GM23338 (cell line): Measurements from ENCODE around the gene CXXC5. TPM values are rescaled to one million over a fixed set of nuclear protein-coding genes. Genes with fewer than 3 reads are reported as not detected.
A peak's percentile ranks its signal among the peaks of the same experiment; 100 is the strongest.

Experiments
- ATAC-seq: fragments of 200-7000 bp; cut with Tn5 transposase; 3 replicates; pipeline ENCODE4 v1.9.1; 2020
- DNase-seq: peaks from one replicate; pipeline ENCODE4 v3.0.0-alpha.2; 2015; ENCODE audit warnings: low spot score
- H2AFZ ChIP-seq: fragments of 200-600 bp; sonication (generic); 2 replicates; pipeline ENCODE4 v1.8.0; 2016; ENCODE audit warnings: antibody characterized with exemption, mild to moderate bottlenecking, moderate library complexity
- H3F3A ChIP-seq: fragments of 200-600 bp; sonication (generic); replicated peaks from 2 replicates; pipeline ENCODE4 v1.8.0; 2017; ENCODE audit warnings: antibody characterized with exemption, mixed run types, low read depth
- H3K27ac ChIP-seq: fragments of 200-600 bp; sonication (generic); 2 replicates; pipeline ENCODE4 v1.6.1; 2016; ENCODE audit warnings: low read depth
- H3K27me3 ChIP-seq: fragments of 200-600 bp; sonication (generic); 2 replicates; pipeline ENCODE4 v1.8.0; 2016; ENCODE audit warnings: mild to moderate bottlenecking, mixed run types, moderate library complexity; ENCODE audit not compliant: insufficient read depth
- H3K36me3 ChIP-seq: fragments of 200-600 bp; sonication (generic); 2 replicates; pipeline ENCODE4 v1.8.0; 2016; ENCODE audit warnings: mild to moderate bottlenecking; ENCODE audit not compliant: insufficient read depth
- H3K4me1 ChIP-seq: fragments of 200-600 bp; sonication (generic); 2 replicates; pipeline ENCODE4 v1.8.0; 2016; ENCODE audit warnings: mild to moderate bottlenecking, moderate library complexity; ENCODE audit not compliant: insufficient read depth
- H3K4me2 ChIP-seq: fragments of 200-600 bp; sonication (generic); 2 replicates; pipeline ENCODE4 v1.7.1; 2017; ENCODE audit warnings: mixed run types
- H3K4me3 ChIP-seq: fragments of 200-600 bp; sonication (generic); 2 replicates; pipeline ENCODE4 v1.6.1; 2016; ENCODE audit warnings: mixed run types
- H3K79me2 ChIP-seq: fragments of 200-600 bp; sonication (generic); replicated peaks from 2 replicates; pipeline ENCODE4 v1.8.0; 2017; ENCODE audit warnings: mild to moderate bottlenecking; ENCODE audit not compliant: insufficient read depth
- H3K9me2 ChIP-seq: fragments of 200-600 bp; sonication (generic); 2 replicates; pipeline ENCODE4 v1.8.0; 2017; ENCODE audit not compliant: insufficient read depth
- H4K20me1 ChIP-seq: fragments of 200-600 bp; sonication (generic); replicated peaks from 2 replicates; pipeline ENCODE4 v1.8.0; 2017; ENCODE audit warnings: mild to moderate bottlenecking; ENCODE audit not compliant: insufficient read depth
- H3K27ac Mint-ChIP-seq: 2 replicates; pipeline ENCODE4 v1.8.0; 2020; ENCODE audit warnings: inconsistent platforms, mild to moderate bottlenecking, moderate library complexity, mixed read lengths
- H3K27me3 Mint-ChIP-seq: 3 replicates; pipeline ENCODE4 v1.8.0; 2022; ENCODE audit warnings: low read depth, mild to moderate bottlenecking, moderate library complexity, mixed read lengths, inconsistent platforms; ENCODE audit not compliant: insufficient read depth, poor library complexity
- H3K36me3 Mint-ChIP-seq: 3 replicates; pipeline ENCODE4 v1.8.0; 2021; ENCODE audit warnings: low read depth, mild to moderate bottlenecking, inconsistent platforms, moderate library complexity, mixed read lengths
- H3K4me1 Mint-ChIP-seq: 3 replicates; pipeline ENCODE4 v1.8.0; 2020; ENCODE audit warnings: mild to moderate bottlenecking, inconsistent platforms, mixed read lengths
- H3K4me3 Mint-ChIP-seq: 3 replicates; pipeline ENCODE4 v1.8.0; 2021; ENCODE audit warnings: moderate library complexity, mild to moderate bottlenecking, inconsistent platforms, mixed read lengths
- H3K9me3 Mint-ChIP-seq: 3 replicates; pipeline ENCODE4 v1.8.0; 2020; ENCODE audit warnings: moderate library complexity, mild to moderate bottlenecking, inconsistent platforms, mixed read lengths
- CREB1 ChIP-seq: fragments of 250-450 bp; sonication (Bioruptor Pico); IDR thresholded peaks from 2 replicates; pipeline ENCODE4 v1.5.0; 2020; ENCODE audit warnings: low read depth, mild to moderate bottlenecking, moderate library complexity
- EZH2 ChIP-seq: fragments of 200-600 bp; sonication (generic); IDR thresholded peaks from one replicate; pipeline ENCODE4 v1.8.0; 2017; ENCODE audit warnings: antibody characterized with exemption, mild to moderate bottlenecking, low read depth; ENCODE audit not compliant: unreplicated experiment
- EZH2phosphoT487 ChIP-seq: fragments of 200-600 bp; sonication (generic); IDR thresholded peaks from one replicate; pipeline ENCODE4 v1.8.1; 2018; ENCODE audit warnings: antibody characterized with exemption; ENCODE audit not compliant: unreplicated experiment
- JUNB ChIP-seq: IDR thresholded peaks from one replicate; pipeline ENCODE4 v1.6.1; 2016; ENCODE audit warnings: antibody characterized with exemption; ENCODE audit not compliant: unreplicated experiment
- NANOG ChIP-seq: IDR thresholded peaks from 2 replicates; pipeline ENCODE4 v1.6.1; 2016; ENCODE audit warnings: antibody characterized with exemption, borderline replicate concordance
- POLR2AphosphoS5 ChIP-seq: IDR thresholded peaks from 2 replicates; pipeline ENCODE4 v1.6.1; 2016; ENCODE audit warnings: antibody characterized with exemption, low read depth
- STAT1 ChIP-seq: IDR thresholded peaks from one replicate; pipeline ENCODE4 v1.6.1; 2016; ENCODE audit warnings: antibody characterized with exemption; ENCODE audit not compliant: unreplicated experiment
- ZNF114 ChIP-seq: fragments of 250-450 bp; sonication (Bioruptor Pico); IDR thresholded peaks from 2 replicates; pipeline ENCODE4 v1.5.0; 2020; ENCODE audit warnings: mild to moderate bottlenecking, moderate library complexity
- ZNF331 ChIP-seq: fragments of 250-450 bp; sonication (Bioruptor Pico); IDR thresholded peaks from 2 replicates; pipeline ENCODE4 v1.5.0; 2020; ENCODE audit warnings: low read depth, mild to moderate bottlenecking, moderate library complexity
- polyA plus RNA-seq: library from polyadenylated mRNA; unstranded; fragments of >200 nt; fragmentation: Nextera tagmentation; extraction: Ambion mirVana; gene quantifications from 2 replicates; pipeline ENCODE4 v1.2.1, GENCODE V29; 2016
- total RNA-seq: library from RNA; depleted of rRNA; stranded (reverse); fragments of >200 nt; shearing (Covaris generic); gene quantifications from 2 replicates; pipeline ENCODE4 v1.2.3, GENCODE V29; 2014
- TF ChIP-seq, protein P1 (sequence below): IDR thresholded peaks from 2 replicates; pipeline ENCODE4 v1.6.1; 2016; ENCODE audit warnings: antibody characterized with exemption
- TF ChIP-seq, protein P2 (sequence below), 2 experiments: fragments of 200-600 bp in 1 of 2; sonication (generic) in 1 of 2; conservative IDR thresholded peaks; 2 replicates each; pipeline versions ENCODE4 v1.5.1 to v1.6.1; 2016 to 2017; ENCODE audit warnings: antibody characterized with exemption in 2 of 2, low read depth in 2 of 2, mild to moderate bottlenecking in 2 of 2, moderate library complexity in 1 of 2
- TF ChIP-seq, protein P3 (sequence below): IDR thresholded peaks from one replicate; pipeline ENCODE4 v1.6.1; 2018; ENCODE audit warnings: antibody characterized with exemption; ENCODE audit not compliant: unreplicated experiment

CXXC5 gene
- total and polyA plus RNA-seq, 2 experiments from 2014 or later: 63.3 to 111 TPM

DNA sequence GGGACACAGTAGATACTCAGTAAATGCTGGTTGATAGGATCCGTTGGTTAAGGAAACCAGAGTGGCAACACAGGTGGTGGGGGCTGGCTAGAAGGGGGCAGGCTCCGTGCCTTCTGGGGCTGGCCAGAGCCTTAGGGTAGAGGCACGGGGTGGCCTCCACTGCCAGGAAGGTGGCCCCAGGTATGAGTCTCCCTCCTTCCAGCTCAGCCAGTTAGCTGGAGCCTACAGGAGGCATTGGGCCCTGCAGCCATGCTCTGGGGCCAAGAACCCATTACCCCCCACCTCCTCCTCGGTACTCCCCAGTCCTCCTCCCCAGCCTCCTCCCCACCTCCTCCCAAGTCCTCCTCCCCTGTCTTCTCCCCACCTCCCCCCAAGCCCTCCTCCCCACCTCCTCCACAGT is 27.7 kb downstream of the CXXC5 start:
- Mint-ChIP-seq H3K27me3 (peaks cover 22% of the 10 kb centered on the region), H3K27ac (no peak overlapping the region), H3K36me3 (peaks cover 12% of the 10 kb centered on the region), H3K4me3 (no peak overlapping the region), H3K4me1 (peaks cover 51% of the 10 kb centered on the region), H3K9me3 (no peaks in the 10 kb centered on the region)
- Histone ChIP-seq H3K9me2 (no peaks in the 10 kb centered on the region), H3K36me3 (no peaks in the 10 kb centered on the region; the same call in 1 of the 2 replicates), H3K4me2 (no peak overlapping the region), H3K4me3 (no peak overlapping the region), H3F3A (0 out of 2 replicates have a peak, but pooled peaks cover 18% of the 10 kb centered on the region), H3K27me3 (no peaks in the 10 kb centered on the region), H2AFZ (no peak overlapping the region), H3K4me1 (peaks cover 19% of the 10 kb centered on the region), H3K79me2 (peaks cover 72% of the 10 kb centered on the region), H4K20me1 (peaks cover 66% of the 10 kb centered on the region), H3K27ac (no peak overlapping the region)
- ATAC-seq: no peak
- no peak for DNase-seq
- TF ChIP-seq ZNF331 (CRISPR knock-in tag) (no peak), JUNB (no peak), CREB1 (CRISPR knock-in tag) (no peak), STAT1 (no peak)
- TF ChIP-seq, protein P1, sequence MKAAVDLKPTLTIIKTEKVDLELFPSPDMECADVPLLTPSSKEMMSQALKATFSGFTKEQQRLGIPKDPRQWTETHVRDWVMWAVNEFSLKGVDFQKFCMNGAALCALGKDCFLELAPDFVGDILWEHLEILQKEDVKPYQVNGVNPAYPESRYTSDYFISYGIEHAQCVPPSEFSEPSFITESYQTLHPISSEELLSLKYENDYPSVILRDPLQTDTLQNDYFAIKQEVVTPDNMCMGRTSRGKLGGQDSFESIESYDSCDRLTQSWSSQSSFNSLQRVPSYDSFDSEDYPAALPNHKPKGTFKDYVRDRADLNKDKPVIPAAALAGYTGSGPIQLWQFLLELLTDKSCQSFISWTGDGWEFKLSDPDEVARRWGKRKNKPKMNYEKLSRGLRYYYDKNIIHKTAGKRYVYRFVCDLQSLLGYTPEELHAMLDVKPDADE: no peak
- TF ChIP-seq, protein P2, sequence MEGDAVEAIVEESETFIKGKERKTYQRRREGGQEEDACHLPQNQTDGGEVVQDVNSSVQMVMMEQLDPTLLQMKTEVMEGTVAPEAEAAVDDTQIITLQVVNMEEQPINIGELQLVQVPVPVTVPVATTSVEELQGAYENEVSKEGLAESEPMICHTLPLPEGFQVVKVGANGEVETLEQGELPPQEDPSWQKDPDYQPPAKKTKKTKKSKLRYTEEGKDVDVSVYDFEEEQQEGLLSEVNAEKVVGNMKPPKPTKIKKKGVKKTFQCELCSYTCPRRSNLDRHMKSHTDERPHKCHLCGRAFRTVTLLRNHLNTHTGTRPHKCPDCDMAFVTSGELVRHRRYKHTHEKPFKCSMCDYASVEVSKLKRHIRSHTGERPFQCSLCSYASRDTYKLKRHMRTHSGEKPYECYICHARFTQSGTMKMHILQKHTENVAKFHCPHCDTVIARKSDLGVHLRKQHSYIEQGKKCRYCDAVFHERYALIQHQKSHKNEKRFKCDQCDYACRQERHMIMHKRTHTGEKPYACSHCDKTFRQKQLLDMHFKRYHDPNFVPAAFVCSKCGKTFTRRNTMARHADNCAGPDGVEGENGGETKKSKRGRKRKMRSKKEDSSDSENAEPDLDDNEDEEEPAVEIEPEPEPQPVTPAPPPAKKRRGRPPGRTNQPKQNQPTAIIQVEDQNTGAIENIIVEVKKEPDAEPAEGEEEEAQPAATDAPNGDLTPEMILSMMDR (conservative IDR thresholded peaks at IDR 0.05; ENCODE audit: low read depth in 2 of 2): no peak

DNA sequence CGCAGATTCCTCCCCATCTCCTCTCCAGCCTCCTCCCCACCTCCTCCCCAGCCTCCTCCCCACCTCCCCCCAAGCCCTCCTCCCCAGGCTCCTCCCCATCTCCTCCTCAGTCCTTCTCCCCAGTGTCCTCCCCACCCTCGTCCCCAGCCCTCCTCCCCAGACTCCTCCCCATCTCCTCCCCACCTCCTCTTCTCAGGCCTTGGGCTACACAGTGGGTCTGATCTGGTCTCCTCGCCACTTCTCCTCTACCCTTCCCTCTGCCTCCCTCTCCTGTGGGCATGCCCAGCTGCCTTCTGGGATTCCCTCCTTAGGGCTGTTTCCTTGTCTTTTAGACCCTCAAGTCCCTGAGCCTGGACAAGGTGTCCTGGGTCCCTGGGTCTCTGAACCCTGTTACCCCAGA is 28.3 kb downstream of the CXXC5 start:
- Histone ChIP-seq H3K79me2 (peaks cover 66% of the 10 kb centered on the region), H3K27me3 (no peaks in the 10 kb centered on the region), H3F3A (0 out of 2 replicates have a peak, but pooled peaks cover 18% of the 10 kb centered on the region), H3K4me2 (no peak overlapping the region), H2AFZ (no peak overlapping the region), H3K27ac (no peak overlapping the region), H3K36me3 (no peaks in the 10 kb centered on the region; the same call in 1 of the 2 replicates), H4K20me1 (peaks cover 63% of the 10 kb centered on the region), H3K9me2 (no peaks in the 10 kb centered on the region), H3K4me3 (no peak overlapping the region), H3K4me1 (peaks cover 13% of the 10 kb centered on the region)
- Mint-ChIP-seq H3K4me1 (peaks cover 50% of the 10 kb centered on the region), H3K27me3 (peaks cover 24% of the 10 kb centered on the region), H3K4me3 (no peak overlapping the region; the same call in 2 of the 3 replicates), H3K27ac (0 out of 2 replicates have a peak overlapping the region, but pooled peaks have one; percentile 41), H3K9me3 (no peaks in the 10 kb centered on the region), H3K36me3 (peaks cover 18% of the 10 kb centered on the region)
- no peak for ATAC-seq
- DNase-seq: no peak
- no peak for TF ChIP-seq ZNF114 (CRISPR knock-in tag)
- no peak for TF ChIP-seq EZH2
- TF ChIP-seq, protein P2 (conservative IDR thresholded peaks at IDR 0.05; ENCODE audit: low read depth in 2 of 2): no peak
- TF ChIP-seq ZNF331 (CRISPR knock-in tag): no peak
- TF ChIP-seq EZH2phosphoT487: no peak
- TF ChIP-seq CREB1 (CRISPR knock-in tag): no peak
- TF ChIP-seq, protein P3, sequence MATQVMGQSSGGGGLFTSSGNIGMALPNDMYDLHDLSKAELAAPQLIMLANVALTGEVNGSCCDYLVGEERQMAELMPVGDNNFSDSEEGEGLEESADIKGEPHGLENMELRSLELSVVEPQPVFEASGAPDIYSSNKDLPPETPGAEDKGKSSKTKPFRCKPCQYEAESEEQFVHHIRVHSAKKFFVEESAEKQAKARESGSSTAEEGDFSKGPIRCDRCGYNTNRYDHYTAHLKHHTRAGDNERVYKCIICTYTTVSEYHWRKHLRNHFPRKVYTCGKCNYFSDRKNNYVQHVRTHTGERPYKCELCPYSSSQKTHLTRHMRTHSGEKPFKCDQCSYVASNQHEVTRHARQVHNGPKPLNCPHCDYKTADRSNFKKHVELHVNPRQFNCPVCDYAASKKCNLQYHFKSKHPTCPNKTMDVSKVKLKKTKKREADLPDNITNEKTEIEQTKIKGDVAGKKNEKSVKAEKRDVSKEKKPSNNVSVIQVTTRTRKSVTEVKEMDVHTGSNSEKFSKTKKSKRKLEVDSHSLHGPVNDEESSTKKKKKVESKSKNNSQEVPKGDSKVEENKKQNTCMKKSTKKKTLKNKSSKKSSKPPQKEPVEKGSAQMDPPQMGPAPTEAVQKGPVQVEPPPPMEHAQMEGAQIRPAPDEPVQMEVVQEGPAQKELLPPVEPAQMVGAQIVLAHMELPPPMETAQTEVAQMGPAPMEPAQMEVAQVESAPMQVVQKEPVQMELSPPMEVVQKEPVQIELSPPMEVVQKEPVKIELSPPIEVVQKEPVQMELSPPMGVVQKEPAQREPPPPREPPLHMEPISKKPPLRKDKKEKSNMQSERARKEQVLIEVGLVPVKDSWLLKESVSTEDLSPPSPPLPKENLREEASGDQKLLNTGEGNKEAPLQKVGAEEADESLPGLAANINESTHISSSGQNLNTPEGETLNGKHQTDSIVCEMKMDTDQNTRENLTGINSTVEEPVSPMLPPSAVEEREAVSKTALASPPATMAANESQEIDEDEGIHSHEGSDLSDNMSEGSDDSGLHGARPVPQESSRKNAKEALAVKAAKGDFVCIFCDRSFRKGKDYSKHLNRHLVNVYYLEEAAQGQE: no peak
- TF ChIP-seq, protein P1: no peak
- TF ChIP-seq POLR2AphosphoS5: no peak
- no peak for TF ChIP-seq JUNB
- no peak for TF ChIP-seq NANOG
- TF ChIP-seq STAT1: no peak
